Smooth muscle cell (in vitro differentiated cells): ENCODE data around the gene LARP4B. TPM values are rescaled to one million over a fixed set of nuclear protein-coding genes. Genes with fewer than 3 reads are reported as not detected.
"Not testable (repeated sequence)": the region's sequence is repeated elsewhere in the genome, so short reads cannot be mapped to it uniquely, and the experiment has no call there.

ENCODE experiments used
- DNase-seq: peaks from one replicate; lab custom pipeline; 2025; ENCODE audit not compliant: unreplicated experiment; lab: John Stamatoyannopoulos, UW
- H2AFZ ChIP-seq: fragments of 200-600 bp; sonication (generic); 2 replicates; pipeline ENCODE4 v1.6.0; 2016; ENCODE audit warnings: antibody characterized with exemption, low read depth, mild to moderate bottlenecking
- H3F3A ChIP-seq: fragments of 200-600 bp; sonication (generic); 2 replicates; pipeline ENCODE4 v1.6.0; 2017; ENCODE audit warnings: antibody characterized with exemption, low read depth
- H3K27ac ChIP-seq: fragments of 200-600 bp; sonication (generic); 2 replicates; pipeline ENCODE4 v1.5.1; 2016; ENCODE audit warnings: low read depth, mild to moderate bottlenecking
- H3K27me3 ChIP-seq: fragments of 200-600 bp; sonication (generic); 2 replicates; pipeline ENCODE4 v1.6.1; 2016; ENCODE audit warnings: low read depth, mild to moderate bottlenecking
- H3K36me3 ChIP-seq: fragments of 200-600 bp; sonication (generic); 2 replicates; pipeline ENCODE4 v1.5.1; 2016; ENCODE audit warnings: low read depth
- H3K4me1 ChIP-seq: fragments of 200-600 bp; sonication (generic); 2 replicates; pipeline ENCODE4 v1.5.1; 2016; ENCODE audit warnings: low read depth
- H3K4me2 ChIP-seq: fragments of 200-600 bp; sonication (generic); 2 replicates; pipeline ENCODE4 v1.6.0; 2016; ENCODE audit warnings: mild to moderate bottlenecking
- H3K4me3 ChIP-seq: fragments of 200-600 bp; sonication (generic); 2 replicates; pipeline ENCODE4 v1.5.1; 2016; ENCODE audit warnings: mild to moderate bottlenecking
- H3K79me2 ChIP-seq: fragments of 200-600 bp; sonication (generic); 2 replicates; pipeline ENCODE4 v1.6.0; 2016; ENCODE audit warnings: low read depth, mild to moderate bottlenecking
- H3K9ac ChIP-seq: fragments of 200-600 bp; sonication (generic); 2 replicates; pipeline ENCODE4 v1.6.0; 2016; ENCODE audit warnings: low read depth
- H3K9me3 ChIP-seq: fragments of 200-600 bp; sonication (generic); replicated peaks from 2 replicates; pipeline ENCODE4 v1.5.1; 2016; ENCODE audit warnings: low read depth
- H4K20me1 ChIP-seq: fragments of 200-600 bp; sonication (generic); 2 replicates; pipeline ENCODE4 v1.6.0; 2016; ENCODE audit warnings: low read depth
- WGBS: methylation state at CpG from one replicate; pipeline ENCODE4 v1.1.7; 2016; ENCODE audit warnings: low lambda C conversion rate; 5-methylcytosine and 5-hydroxymethylcytosine counted together
- polyA plus RNA-seq: library from polyadenylated mRNA; unstranded; fragments of >200 nt; fragmentation: Nextera tagmentation; extraction: Ambion mirVana; gene quantifications from 2 replicates; pipeline ENCODE4 v1.2.1, GENCODE V29; 2016
- total RNA-seq: library from RNA; depleted of rRNA; stranded (reverse); fragments of >200 nt; gene quantifications from 2 replicates; pipeline ENCODE4 v1.2.3, GENCODE V29; 2014
- TF ChIP-seq, protein P1 (sequence below): fragments of 200-600 bp; sonication (generic); IDR thresholded peaks from 2 replicates; pipeline ENCODE4 v1.5.1; 2017; ENCODE audit warnings: borderline replicate concordance, mild to moderate bottlenecking, antibody characterized with exemption; ENCODE audit not compliant: insufficient read depth, poor library complexity, severe bottlenecking

The LARP4B gene
- total and polyA plus RNA-seq, 2 experiments from 2014 or later = 16.7 to 24.9 TPM

DNA sequence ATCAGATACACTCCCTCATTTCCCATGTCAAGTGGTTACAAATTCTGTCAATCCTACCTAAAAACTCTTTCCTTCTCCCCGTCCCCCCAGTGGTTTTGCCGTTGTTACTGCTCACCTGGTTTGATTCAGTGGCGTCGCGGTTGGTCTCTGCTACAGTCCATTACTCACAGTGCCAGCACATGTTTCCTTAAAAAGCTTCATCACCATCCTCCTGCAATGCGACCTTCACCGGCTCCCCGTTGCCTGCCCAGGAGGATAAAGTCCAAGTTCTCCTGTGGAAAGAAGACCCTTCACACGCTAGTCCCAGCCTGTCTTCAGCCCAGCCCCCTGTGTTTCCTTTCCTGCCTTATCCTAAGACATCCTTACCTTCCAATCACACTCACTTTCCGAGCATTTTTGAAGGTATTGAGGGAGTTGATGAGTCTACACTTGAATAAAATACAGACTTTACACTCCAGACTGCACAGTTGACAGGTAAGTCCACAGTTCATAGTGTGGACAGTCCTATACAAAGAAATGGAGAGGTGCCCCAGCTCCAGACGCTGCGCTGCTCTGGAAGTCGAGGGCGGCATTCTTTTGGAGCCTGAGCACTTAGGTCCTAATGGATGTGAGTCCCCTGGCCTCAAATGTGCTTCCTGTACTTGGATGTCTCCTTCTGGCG lies 3.4 kb upstream of the LARP4B start:
- Histone ChIP-seq H3K4me1 (peaks cover 3% of the 10 kb centered on the region), H3K36me3 (no peaks in the 10 kb centered on the region), H3F3A (no peaks in the 10 kb centered on the region), H4K20me1 (peaks cover 8% of the 10 kb centered on the region), H2AFZ (no peak overlapping the region), H3K9ac (no peak overlapping the region), H3K27me3 (no peaks in the 10 kb centered on the region), H3K4me3 (no peak overlapping the region), H3K9me3 (no peaks in the 10 kb centered on the region), H3K79me2 (peaks cover 9% of the 10 kb centered on the region), H3K4me2 (no peak overlapping the region), H3K27ac (no peak overlapping the region)
- DNase-seq = no peak
- 87% methylated on average over 15 of the region's 15 CpGs for WGBS
- TF ChIP-seq, protein P1, sequence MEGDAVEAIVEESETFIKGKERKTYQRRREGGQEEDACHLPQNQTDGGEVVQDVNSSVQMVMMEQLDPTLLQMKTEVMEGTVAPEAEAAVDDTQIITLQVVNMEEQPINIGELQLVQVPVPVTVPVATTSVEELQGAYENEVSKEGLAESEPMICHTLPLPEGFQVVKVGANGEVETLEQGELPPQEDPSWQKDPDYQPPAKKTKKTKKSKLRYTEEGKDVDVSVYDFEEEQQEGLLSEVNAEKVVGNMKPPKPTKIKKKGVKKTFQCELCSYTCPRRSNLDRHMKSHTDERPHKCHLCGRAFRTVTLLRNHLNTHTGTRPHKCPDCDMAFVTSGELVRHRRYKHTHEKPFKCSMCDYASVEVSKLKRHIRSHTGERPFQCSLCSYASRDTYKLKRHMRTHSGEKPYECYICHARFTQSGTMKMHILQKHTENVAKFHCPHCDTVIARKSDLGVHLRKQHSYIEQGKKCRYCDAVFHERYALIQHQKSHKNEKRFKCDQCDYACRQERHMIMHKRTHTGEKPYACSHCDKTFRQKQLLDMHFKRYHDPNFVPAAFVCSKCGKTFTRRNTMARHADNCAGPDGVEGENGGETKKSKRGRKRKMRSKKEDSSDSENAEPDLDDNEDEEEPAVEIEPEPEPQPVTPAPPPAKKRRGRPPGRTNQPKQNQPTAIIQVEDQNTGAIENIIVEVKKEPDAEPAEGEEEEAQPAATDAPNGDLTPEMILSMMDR = no peak

DNA sequence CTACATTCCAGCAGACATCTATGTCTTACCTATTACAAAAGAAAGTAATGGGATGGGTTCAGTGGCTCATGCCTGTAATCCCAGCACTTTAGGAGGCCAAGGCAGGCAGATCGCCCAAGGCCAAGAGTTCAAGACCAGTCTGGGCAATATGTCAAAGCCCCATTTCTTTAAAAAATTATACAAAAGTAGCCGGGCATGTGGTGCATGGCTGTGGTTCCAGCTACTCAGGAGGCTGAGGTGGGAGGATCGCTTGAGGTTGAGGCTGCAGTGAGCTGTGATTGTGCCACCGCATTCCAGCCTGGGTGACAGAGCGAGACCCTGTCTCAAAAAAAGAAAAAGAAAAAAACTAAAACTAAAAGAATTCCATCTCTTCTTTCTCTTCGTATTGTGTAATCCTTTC lies 2.7 kb upstream of the LARP4B start:
- WGBS = 96% methylated on average over 6 of the region's 6 CpGs
- not testable (repeated sequence) for H3K27ac ChIP-seq, H2AFZ ChIP-seq, H3K4me3 ChIP-seq, DNase-seq, H3K27me3 ChIP-seq, H3K9me3 ChIP-seq, H3F3A ChIP-seq, H3K36me3 ChIP-seq, H3K9ac ChIP-seq, H3K4me2 ChIP-seq, H3K4me1 ChIP-seq
- peaks cover 15% of the 10 kb centered on the region for H4K20me1 ChIP-seq
- peaks cover 16% of the 10 kb centered on the region for H3K79me2 ChIP-seq

DNA sequence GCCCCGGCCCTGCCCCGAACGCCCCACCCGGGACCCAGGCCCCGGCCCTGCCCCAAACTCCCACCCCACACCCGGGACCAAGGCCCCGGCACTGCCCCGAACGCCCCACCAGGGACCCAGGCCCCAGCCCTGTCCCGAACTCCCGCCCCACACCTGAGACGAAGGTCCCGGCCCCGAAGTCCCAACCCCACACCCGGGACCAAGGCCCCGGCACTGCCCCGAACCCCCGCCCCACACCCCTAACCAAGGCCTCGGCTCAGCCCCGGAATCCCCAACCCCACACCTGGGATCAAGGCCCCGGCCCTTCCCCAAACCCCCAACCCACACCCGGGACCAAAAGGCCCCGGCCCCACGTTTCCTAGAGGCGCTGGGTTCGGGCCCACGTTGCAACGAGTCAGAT lies 1.1 kb upstream of the LARP4B start:
- Histone ChIP-seq H3K27me3 (no peaks in the 10 kb centered on the region), H4K20me1 (peaks cover 31% of the 10 kb centered on the region), H3K4me1 (peaks cover 9% of the 10 kb centered on the region), H3F3A (no peaks in the 10 kb centered on the region), H3K36me3 (no peaks in the 10 kb centered on the region), H2AFZ (no peak overlapping the region), H3K27ac (no peak overlapping the region), H3K4me3 (peak overlapping the region; percentile 72), H3K9ac (peak overlapping the region; percentile 96), H3K4me2 (peak overlapping the region; percentile 94), H3K9me3 (no peaks in the 10 kb centered on the region), H3K79me2 (peaks cover 31% of the 10 kb centered on the region)
- DNase-seq = no peak
- 92% methylated on average over 4 of the region's 28 CpGs for WGBS
- TF ChIP-seq, protein P1 = no peak

DNA sequence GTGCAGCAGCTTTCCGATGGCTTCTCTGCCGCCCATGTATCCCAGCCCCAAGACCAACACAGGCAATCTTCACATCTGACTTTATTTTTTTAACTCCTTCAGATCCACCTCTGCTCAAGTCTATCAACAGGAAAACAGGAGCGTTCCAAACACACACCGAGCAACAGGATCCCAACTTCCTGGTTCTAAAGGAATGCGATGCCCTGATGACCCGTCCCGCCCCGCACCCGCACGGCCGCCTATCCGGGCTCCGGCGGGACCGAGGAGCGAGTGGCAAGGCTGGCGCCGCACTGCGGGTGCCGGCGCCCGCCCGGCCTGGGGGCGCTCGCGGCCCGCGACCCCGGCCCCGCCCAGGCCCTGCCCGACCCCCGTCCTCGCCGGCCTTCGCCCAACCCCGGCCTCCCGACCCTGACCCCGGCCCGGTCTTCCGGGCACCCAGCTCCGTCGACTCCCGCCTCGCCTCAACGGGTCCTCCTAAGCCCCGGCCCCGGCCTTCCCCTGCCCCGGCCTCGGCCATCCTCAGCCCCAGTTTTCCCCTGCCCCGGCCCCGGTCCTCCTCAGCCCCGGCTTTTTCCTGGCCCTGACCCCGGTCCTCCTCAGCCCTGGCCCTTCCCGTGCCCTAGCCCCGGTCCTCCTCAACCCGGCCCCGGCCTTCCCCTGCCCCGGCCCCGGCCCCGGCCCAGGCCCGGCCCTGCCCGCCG lies 730 bp downstream of the LARP4B start:
- 2% methylated on average over 23 of the region's 63 CpGs for WGBS
- peak overlapping the region; percentile 64 for H3K9ac ChIP-seq
- H3K79me2 ChIP-seq = peaks cover 50% of the 10 kb centered on the region
- H2AFZ ChIP-seq = no peak overlapping the region
- H3K36me3 ChIP-seq = no peaks in the 10 kb centered on the region
- H4K20me1 ChIP-seq = peaks cover 49% of the 10 kb centered on the region
- peak overlapping the region; percentile 84 for H3K4me2 ChIP-seq
- H3K27me3 ChIP-seq = no peaks in the 10 kb centered on the region
- H3K9me3 ChIP-seq = no peaks in the 10 kb centered on the region
- TF ChIP-seq, protein P1 = no peak
- no peak for DNase-seq
- no peaks in the 10 kb centered on the region for H3F3A ChIP-seq
- peak overlapping the region; percentile 51 for H3K27ac ChIP-seq
- peak overlapping the region; percentile 91 for H3K4me3 ChIP-seq
- peaks cover 9% of the 10 kb centered on the region for H3K4me1 ChIP-seq
